Spleen (tissue), 7 donors: ENCODE measurements around the gene TM9SF2.

ENCODE experiments used
- CTCF ChIP-seq, 11 experiments: fragments of 200-600 bp in 7 of 11; fragments of 450-650 bp in 4 of 11; sonication (generic) in 4 of 11; IDR thresholded peaks in 8 of 11; conservative IDR thresholded peaks in 3 of 11; 1 replicate in 7 of 11; 2 replicates in 4 of 11; pipeline versions ENCODE4 v1.4.0 to v1.8.0; 2016 to 2021; ENCODE audit warnings: antibody characterized with exemption in 11 of 11, inconsistent platforms in 4 of 11, mild to moderate bottlenecking in 1 of 11
- POLR2A ChIP-seq, 3 donors: fragments of 450-650 bp; IDR thresholded peaks; one replicate each; pipeline ENCODE4 v1.5.1; 2017; ENCODE audit warnings: antibody characterized with exemption in 3 of 3, mild to moderate bottlenecking in 1 of 3
- donor health status: DM: no; HTN: no; CAD: no; lungs with moderate emphysema.
- donor health status: DM: no; HTN: no; CAD: no.
- donor health status: DM: no; HTN: no; CAD: no.

GRCh38 chr13:99517984-99518383 is 16.7 kb downstream of the TM9SF2 start:
- no peak for TF ChIP-seq POLR2A (IDR thresholded peaks at IDR 0.05)
- no peak for TF ChIP-seq CTCF (IDR thresholded peaks at IDR 0.05 in 8 of 11, conservative IDR thresholded peaks at IDR 0.05 in 3 of 11)
